ENCODE measurements around the gene PEX11G.

DNA sequence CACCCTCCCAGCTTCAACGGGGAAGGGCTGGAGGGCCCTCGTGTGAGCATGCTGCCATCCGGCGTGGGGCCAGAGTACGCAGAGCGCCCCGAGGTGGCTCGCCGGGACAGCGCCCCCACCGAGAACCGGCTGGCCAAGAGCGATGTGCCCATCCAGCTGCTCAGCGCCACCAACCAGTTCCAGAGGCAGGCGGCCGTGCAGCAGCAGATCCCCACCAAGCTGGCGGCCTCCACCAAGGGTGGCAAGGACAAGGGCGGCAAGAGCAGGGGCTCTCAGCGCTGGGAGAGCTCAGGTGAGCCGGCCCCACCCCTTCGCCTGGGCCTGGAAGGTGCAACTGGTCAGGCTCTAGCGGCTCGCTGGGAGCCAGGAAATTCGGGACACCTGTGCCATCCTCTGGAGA lies 20.0 kb downstream of the PEX11G start:
- no peak for TF ChIP-seq POLR2A (IDR thresholded peaks at IDR 0.05)
- TF ChIP-seq, protein P1, sequence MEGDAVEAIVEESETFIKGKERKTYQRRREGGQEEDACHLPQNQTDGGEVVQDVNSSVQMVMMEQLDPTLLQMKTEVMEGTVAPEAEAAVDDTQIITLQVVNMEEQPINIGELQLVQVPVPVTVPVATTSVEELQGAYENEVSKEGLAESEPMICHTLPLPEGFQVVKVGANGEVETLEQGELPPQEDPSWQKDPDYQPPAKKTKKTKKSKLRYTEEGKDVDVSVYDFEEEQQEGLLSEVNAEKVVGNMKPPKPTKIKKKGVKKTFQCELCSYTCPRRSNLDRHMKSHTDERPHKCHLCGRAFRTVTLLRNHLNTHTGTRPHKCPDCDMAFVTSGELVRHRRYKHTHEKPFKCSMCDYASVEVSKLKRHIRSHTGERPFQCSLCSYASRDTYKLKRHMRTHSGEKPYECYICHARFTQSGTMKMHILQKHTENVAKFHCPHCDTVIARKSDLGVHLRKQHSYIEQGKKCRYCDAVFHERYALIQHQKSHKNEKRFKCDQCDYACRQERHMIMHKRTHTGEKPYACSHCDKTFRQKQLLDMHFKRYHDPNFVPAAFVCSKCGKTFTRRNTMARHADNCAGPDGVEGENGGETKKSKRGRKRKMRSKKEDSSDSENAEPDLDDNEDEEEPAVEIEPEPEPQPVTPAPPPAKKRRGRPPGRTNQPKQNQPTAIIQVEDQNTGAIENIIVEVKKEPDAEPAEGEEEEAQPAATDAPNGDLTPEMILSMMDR (IDR thresholded peaks at IDR 0.05 in 4 of 5, conservative IDR thresholded peaks at IDR 0.05 in 1 of 5) = no peak

All from gastrocnemius medialis (tissue), 4 donors.